ENCODE measurements around the gene KCNC3.

KCNC3 gene

GRCh38 chr19:50322931-50323781 is 6.0 kb downstream of the KCNC3 start:
- H3K27ac ChIP-seq: no peak overlapping the region
- TF ChIP-seq ZFX (IDR thresholded peaks at IDR 0.05) (no peak), CTCF (conservative IDR thresholded peaks at IDR 0.05) (no peak)

- no peak overlapping the region for H3K27ac ChIP-seq
Observed at GRCh38 chr19:50322234-50322633, 6.9 kb downstream of the KCNC3 start.

GRCh38 chr19:50321831-50322230 is 7.3 kb downstream of the KCNC3 start:
- TF ChIP-seq ZFX (IDR thresholded peaks at IDR 0.05): no peak
- H3K27ac ChIP-seq: no peak overlapping the region

More at GRCh38 chr19:50322234-50322633, 6.9 kb downstream of the KCNC3 start:
- TF ChIP-seq CTCF (conservative IDR thresholded peaks at IDR 0.05) (no peak), ZFX (IDR thresholded peaks at IDR 0.05) (no peak)

GRCh38 chr19:50320596-50320995 is 8.6 kb downstream of the KCNC3 start:
- no peak overlapping the region for H3K27ac ChIP-seq
- TF ChIP-seq ZFX (IDR thresholded peaks at IDR 0.05) (no peak), CTCF (conservative IDR thresholded peaks at IDR 0.05) (no peak)

- H3K27ac ChIP-seq: no peak overlapping the region
- no peak for TF ChIP-seq CTCF (conservative IDR thresholded peaks at IDR 0.05)
- no peak for TF ChIP-seq ZFX (IDR thresholded peaks at IDR 0.05)
Observed at GRCh38 chr19:50320051-50320450, 9.1 kb downstream of the KCNC3 start.

GRCh38 chr19:50319156-50319555 is 10.0 kb downstream of the KCNC3 start:
- TF ChIP-seq CTCF (conservative IDR thresholded peaks at IDR 0.05) (no peak), ZFX (IDR thresholded peaks at IDR 0.05) (no peak)
- no peak overlapping the region for H3K27ac ChIP-seq

GRCh38 chr19:50318438-50318837 is 10.7 kb downstream of the KCNC3 start:
- no peak overlapping the region for H3K27ac ChIP-seq
- TF ChIP-seq ZFX (IDR thresholded peaks at IDR 0.05) (no peak), CTCF (conservative IDR thresholded peaks at IDR 0.05) (no peak)

GRCh38 chr19:50317115-50317514 is 12.1 kb downstream of the KCNC3 start:
- no peak for TF ChIP-seq ZFX (IDR thresholded peaks at IDR 0.05)
- no peak for TF ChIP-seq CTCF (conservative IDR thresholded peaks at IDR 0.05)
- H3K27ac ChIP-seq: no peak overlapping the region
